HG02981 (cell line): ENCODE measurements around the gene SLC18A2.
"Not testable (repeated sequence)": the region's sequence is repeated elsewhere in the genome, so short reads cannot be mapped to it uniquely, and the experiment has no call there.

Experiments used
- ATAC-seq: cut with Tn5 transposase; IDR thresholded peaks from one replicate; pipeline ENCODE4 v1.9.1; 2021; ENCODE audit warnings: mild to moderate bottlenecking, moderate library complexity; ENCODE audit not compliant: unreplicated experiment

Gene SLC18A2

GRCh38 chr10:117240621-117241529 is at the start of gene SLC18A2:
TSS of gene SLC18A2 (plus strand) at chr10:117241114. CDS start at chr10:117241694, 580 bp downstream.
- ATAC-seq = no peak

GRCh38 chr10:117197189-117197588 is 43.7 kb upstream of the SLC18A2 start, which contains the start of gene KCNK18:
TSS of gene KCNK18 (plus strand) at chr10:117197489. CDS start at chr10:117197489, 0 bp downstream.
- ATAC-seq = no peak

- ATAC-seq = no peak
These were observed 42.8 kb upstream of the SLC18A2 start for GRCh38 chr10:117198088-117198487.

- no peak for ATAC-seq
These were observed 39.1 kb upstream of the SLC18A2 start for GRCh38 chr10:117201826-117202225.

GRCh38 chr10:117204316-117204715 is 36.6 kb upstream of the SLC18A2 start:
- ATAC-seq = no peak

- no peak for ATAC-seq
These were observed 28.7 kb upstream of the SLC18A2 start for GRCh38 chr10:117212176-117212575.

- ATAC-seq = no peak
These were observed 26.5 kb upstream of the SLC18A2 start for GRCh38 chr10:117214401-117214800.

- ATAC-seq = no peak
These were observed 25.8 kb upstream of the SLC18A2 start for GRCh38 chr10:117215079-117215478.

- no peak for ATAC-seq
These were observed 24.9 kb upstream of the SLC18A2 start for GRCh38 chr10:117216028-117216427.

- ATAC-seq = peak; percentile 83
These were observed 24.2 kb upstream of the SLC18A2 start for GRCh38 chr10:117216611-117217195.

GRCh38 chr10:117217196-117217761 is 23.6 kb upstream of the SLC18A2 start:
- peak; percentile 38 for ATAC-seq

- ATAC-seq = no peak
These were observed 22.3 kb upstream of the SLC18A2 start for GRCh38 chr10:117218654-117219053.

GRCh38 chr10:117221156-117221711 is 19.7 kb upstream of the SLC18A2 start:
- no peak for ATAC-seq

- ATAC-seq = no peak
These were observed 18.4 kb upstream of the SLC18A2 start for GRCh38 chr10:117222552-117222951.

- ATAC-seq = no peak
These were observed 17.8 kb upstream of the SLC18A2 start for GRCh38 chr10:117222976-117223692.

GRCh38 chr10:117223693-117224430 is 17.1 kb upstream of the SLC18A2 start:
- no peak for ATAC-seq

GRCh38 chr10:117224881-117225280 is 16.0 kb upstream of the SLC18A2 start:
- ATAC-seq = no peak

- ATAC-seq = peak; percentile 75
These were observed 14.0 kb upstream of the SLC18A2 start for GRCh38 chr10:117226813-117227451.

GRCh38 chr10:117228210-117228609 is 12.7 kb upstream of the SLC18A2 start:
- no peak for ATAC-seq

- ATAC-seq = not testable (repeated sequence)
These were observed 10.8 kb upstream of the SLC18A2 start for GRCh38 chr10:117230107-117230506.
